ENCODE results near the gene CYFIP1. TPM values are rescaled to one million over a fixed set of nuclear protein-coding genes. Genes with fewer than 3 reads are reported as not detected.
A peak's percentile ranks its signal among the peaks of the same experiment; 100 is the strongest.

The CYFIP1 gene
- total and polyA plus RNA-seq, 2 of the 13 experiments (the other 11 are each of a cell fraction or from before 2014, with no cell fraction given), result 38.1 to 58.3 TPM

DNA sequence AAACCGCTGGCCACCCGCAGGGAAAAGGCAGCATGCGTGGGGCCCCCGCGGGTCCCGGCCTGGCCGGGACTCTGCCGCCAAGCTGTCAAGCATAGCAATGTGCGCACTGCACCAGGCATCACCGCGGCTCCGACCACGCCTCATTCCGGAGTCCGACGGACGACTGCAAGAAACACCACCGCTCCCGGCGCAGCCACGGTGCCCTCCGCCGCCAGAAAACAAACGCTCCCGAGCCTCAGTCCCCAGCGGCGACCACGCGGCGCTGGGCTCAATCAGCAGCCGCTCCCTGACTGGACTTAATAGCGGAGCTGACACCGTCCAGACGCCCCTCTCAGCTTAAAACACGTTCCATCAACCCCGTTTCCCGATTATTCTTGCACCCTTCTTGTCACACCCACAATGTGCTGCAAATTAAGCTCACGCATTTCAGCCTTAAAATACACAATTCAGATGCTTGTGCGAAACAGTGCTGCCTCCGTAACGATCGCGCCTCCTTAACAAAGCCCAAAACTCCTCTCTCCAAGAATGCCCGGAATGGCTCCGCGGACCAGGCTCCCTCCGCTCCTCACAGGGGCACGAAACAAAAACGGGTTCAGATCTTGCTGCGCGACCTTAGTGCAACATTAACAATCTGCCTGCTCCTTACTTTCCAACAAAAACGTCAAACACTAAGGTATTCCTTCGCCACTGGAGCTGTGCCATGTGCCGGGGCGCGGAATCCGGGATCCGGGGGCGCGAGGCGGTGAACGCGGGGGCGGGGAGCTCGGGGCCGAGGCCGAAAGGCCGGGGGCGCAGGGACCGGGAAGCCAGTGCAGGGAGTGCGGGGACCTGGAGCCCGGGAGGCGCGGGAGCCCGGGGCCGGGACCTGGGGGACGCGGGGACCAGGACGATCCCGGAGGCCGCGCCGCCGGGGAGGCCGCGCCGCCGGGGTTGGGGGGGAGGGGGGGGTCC lies 655 bp downstream of the CYFIP1 start (continued):
- TF ChIP-seq MZF1 (CRISPR knock-in tag; IDR thresholded peaks at IDR 0.05; ENCODE audit: borderline replicate concordance) (no peak), KAT8 (CRISPR knock-in tag; IDR thresholded peaks at IDR 0.05) (0 out of 2 replicates have a peak, but pooled peaks have one; percentile 23), ZNF225 (CRISPR knock-in tag; IDR thresholded peaks at IDR 0.05) (0 out of 2 replicates have a peak, but pooled peaks have one; percentile 36), CEBPG (CRISPR knock-in tag; IDR thresholded peaks at IDR 0.05) (no peak), CAMTA2 (CRISPR knock-in tag; IDR thresholded peaks at IDR 0.05; ENCODE audit: borderline replicate concordance) (no peak), NR1H2 (CRISPR knock-in tag; IDR thresholded peaks at IDR 0.05; ENCODE audit: borderline replicate concordance, low read depth) (no peak), HNF4G (IDR thresholded peaks at IDR 0.05; ENCODE audit: borderline replicate concordance, low read depth, low read length) (no peak), HNF4G (CRISPR knock-in tag; IDR thresholded peaks at IDR 0.05; ENCODE audit: borderline replicate concordance, low read depth) (peak; percentile 20; the same call in 1 of the 2 replicates), SOX13 (IDR thresholded peaks at IDR 0.05) (no peak), SOX13 (CRISPR knock-in tag; conservative IDR thresholded peaks at IDR 0.05 in 1 of 2, IDR thresholded peaks at IDR 0.05 in 1 of 2) (no peak), EP300 (IDR thresholded peaks at IDR 0.05; ENCODE audit: low read depth in 2 of 2, low read length in 2 of 2) (no peak), EP300 (CRISPR knock-in tag; IDR thresholded peaks at IDR 0.05; ENCODE audit: borderline replicate concordance) (no peak), RBFOX2 (IDR thresholded peaks at IDR 0.05; ENCODE audit: low read depth, low read length) (peak; percentile 64), FOXP1 (IDR thresholded peaks at IDR 0.05) (no peak), FOXP1 (CRISPR knock-in tag; IDR thresholded peaks at IDR 0.05) (no peak), DNMT3B (CRISPR knock-in tag; conservative IDR thresholded peaks at IDR 0.05) (no peak)
- TF ChIP-seq, protein P1, sequence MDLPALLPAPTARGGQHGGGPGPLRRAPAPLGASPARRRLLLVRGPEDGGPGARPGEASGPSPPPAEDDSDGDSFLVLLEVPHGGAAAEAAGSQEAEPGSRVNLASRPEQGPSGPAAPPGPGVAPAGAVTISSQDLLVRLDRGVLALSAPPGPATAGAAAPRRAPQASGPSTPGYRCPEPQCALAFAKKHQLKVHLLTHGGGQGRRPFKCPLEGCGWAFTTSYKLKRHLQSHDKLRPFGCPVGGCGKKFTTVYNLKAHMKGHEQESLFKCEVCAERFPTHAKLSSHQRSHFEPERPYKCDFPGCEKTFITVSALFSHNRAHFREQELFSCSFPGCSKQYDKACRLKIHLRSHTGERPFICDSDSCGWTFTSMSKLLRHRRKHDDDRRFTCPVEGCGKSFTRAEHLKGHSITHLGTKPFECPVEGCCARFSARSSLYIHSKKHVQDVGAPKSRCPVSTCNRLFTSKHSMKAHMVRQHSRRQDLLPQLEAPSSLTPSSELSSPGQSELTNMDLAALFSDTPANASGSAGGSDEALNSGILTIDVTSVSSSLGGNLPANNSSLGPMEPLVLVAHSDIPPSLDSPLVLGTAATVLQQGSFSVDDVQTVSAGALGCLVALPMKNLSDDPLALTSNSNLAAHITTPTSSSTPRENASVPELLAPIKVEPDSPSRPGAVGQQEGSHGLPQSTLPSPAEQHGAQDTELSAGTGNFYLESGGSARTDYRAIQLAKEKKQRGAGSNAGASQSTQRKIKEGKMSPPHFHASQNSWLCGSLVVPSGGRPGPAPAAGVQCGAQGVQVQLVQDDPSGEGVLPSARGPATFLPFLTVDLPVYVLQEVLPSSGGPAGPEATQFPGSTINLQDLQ (CRISPR knock-in tag; IDR thresholded peaks at IDR 0.05), result peak; percentile 38; the same call in 1 of the 2 replicates
- TF ChIP-seq, protein P2, sequence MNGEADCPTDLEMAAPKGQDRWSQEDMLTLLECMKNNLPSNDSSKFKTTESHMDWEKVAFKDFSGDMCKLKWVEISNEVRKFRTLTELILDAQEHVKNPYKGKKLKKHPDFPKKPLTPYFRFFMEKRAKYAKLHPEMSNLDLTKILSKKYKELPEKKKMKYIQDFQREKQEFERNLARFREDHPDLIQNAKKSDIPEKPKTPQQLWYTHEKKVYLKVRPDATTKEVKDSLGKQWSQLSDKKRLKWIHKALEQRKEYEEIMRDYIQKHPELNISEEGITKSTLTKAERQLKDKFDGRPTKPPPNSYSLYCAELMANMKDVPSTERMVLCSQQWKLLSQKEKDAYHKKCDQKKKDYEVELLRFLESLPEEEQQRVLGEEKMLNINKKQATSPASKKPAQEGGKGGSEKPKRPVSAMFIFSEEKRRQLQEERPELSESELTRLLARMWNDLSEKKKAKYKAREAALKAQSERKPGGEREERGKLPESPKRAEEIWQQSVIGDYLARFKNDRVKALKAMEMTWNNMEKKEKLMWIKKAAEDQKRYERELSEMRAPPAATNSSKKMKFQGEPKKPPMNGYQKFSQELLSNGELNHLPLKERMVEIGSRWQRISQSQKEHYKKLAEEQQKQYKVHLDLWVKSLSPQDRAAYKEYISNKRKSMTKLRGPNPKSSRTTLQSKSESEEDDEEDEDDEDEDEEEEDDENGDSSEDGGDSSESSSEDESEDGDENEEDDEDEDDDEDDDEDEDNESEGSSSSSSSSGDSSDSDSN (CRISPR knock-in tag; IDR thresholded peaks at IDR 0.05), result peak; percentile 79
- TF ChIP-seq, protein P3, sequence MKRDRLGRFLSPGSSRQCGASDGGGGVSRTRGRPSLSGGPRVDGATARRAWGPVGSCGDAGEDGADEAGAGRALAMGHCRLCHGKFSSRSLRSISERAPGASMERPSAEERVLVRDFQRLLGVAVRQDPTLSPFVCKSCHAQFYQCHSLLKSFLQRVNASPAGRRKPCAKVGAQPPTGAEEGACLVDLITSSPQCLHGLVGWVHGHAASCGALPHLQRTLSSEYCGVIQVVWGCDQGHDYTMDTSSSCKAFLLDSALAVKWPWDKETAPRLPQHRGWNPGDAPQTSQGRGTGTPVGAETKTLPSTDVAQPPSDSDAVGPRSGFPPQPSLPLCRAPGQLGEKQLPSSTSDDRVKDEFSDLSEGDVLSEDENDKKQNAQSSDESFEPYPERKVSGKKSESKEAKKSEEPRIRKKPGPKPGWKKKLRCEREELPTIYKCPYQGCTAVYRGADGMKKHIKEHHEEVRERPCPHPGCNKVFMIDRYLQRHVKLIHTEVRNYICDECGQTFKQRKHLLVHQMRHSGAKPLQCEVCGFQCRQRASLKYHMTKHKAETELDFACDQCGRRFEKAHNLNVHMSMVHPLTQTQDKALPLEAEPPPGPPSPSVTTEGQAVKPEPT (CRISPR knock-in tag; IDR thresholded peaks at IDR 0.05; ENCODE audit: low read depth), result no peak
- TF ChIP-seq, protein P4, sequence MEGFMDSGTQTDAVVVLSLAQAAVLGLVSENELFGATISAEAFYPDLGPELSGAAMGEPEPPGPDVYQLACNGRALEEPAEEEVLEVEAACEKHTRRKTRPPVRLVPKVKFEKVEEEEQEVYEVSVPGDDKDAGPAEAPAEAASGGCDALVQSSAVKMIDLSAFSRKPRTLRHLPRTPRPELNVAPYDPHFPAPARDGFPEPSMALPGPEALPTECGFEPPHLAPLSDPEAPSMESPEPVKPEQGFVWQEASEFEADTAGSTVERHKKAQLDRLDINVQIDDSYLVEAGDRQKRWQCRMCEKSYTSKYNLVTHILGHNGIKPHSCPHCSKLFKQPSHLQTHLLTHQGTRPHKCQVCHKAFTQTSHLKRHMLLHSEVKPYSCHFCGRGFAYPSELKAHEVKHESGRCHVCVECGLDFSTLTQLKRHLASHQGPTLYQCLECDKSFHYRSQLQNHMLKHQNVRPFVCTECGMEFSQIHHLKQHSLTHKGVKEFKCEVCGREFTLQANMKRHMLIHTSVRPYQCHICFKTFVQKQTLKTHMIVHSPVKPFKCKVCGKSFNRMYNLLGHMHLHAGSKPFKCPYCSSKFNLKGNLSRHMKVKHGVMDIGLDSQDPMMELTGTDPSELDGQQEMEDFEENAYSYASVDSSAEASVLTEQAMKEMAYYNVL (CRISPR knock-in tag; IDR thresholded peaks at IDR 0.05; ENCODE audit: borderline replicate concordance), result no peak
